ENCODE results near the gene LCN1.

GRCh38 chr9:135488527-135488926 is 32.7 kb upstream of the LCN1 start:
- no peak for TF ChIP-seq POLR2AphosphoS5 (IDR thresholded peaks at IDR 0.05; ENCODE audit: low read depth)
- TF ChIP-seq CTCF (conservative IDR thresholded peaks at IDR 0.05; ENCODE audit: low read depth in 2 of 2): no peak
- TF ChIP-seq REST (IDR thresholded peaks at IDR 0.05; ENCODE audit: unreplicated experiment): no peak
- TF ChIP-seq EZH2 (IDR thresholded peaks at IDR 0.05; ENCODE audit: low read depth, unreplicated experiment): no peak
- TF ChIP-seq CREB1 (CRISPR knock-in tag; IDR thresholded peaks at IDR 0.05; ENCODE audit: low read depth): no peak
- no peak for TF ChIP-seq EZH2phosphoT487 (IDR thresholded peaks at IDR 0.05; ENCODE audit: unreplicated experiment)
- no peak for TF ChIP-seq STAT1 (IDR thresholded peaks at IDR 0.05; ENCODE audit: unreplicated experiment)
- no peak for TF ChIP-seq JUNB (IDR thresholded peaks at IDR 0.05; ENCODE audit: unreplicated experiment)
- TF ChIP-seq ZNF114 (CRISPR knock-in tag; IDR thresholded peaks at IDR 0.05): no peak

Measured in GM23338 (cell line).